Sigmoid colon (tissue), 7 donors: ENCODE measurements around the gene ZDHHC12. TPM values are rescaled to one million over a fixed set of nuclear protein-coding genes. Genes with fewer than 3 reads are reported as not detected.

Source experiments
- DNase-seq: peaks from one replicate; pipeline ENCODE4 v3.0.0-alpha.2; 2019
- H3K27ac ChIP-seq, 4 donors: fragments of 200-600 bp; sonication (generic); one replicate each; pipeline ENCODE4 v1.5.1; 2016 to 2019; ENCODE audit warnings: mild to moderate bottlenecking in 1 of 4
- H3K27me3 ChIP-seq, 3 donors: fragments of 200-600 bp; sonication (generic); one replicate each; pipeline ENCODE4 v1.5.1; 2019; ENCODE audit warnings: mild to moderate bottlenecking in 1 of 3
- H3K36me3 ChIP-seq, 4 donors: fragments of 200-600 bp; sonication (generic); one replicate each; pipeline ENCODE4 v1.5.1; 2016 to 2019
- H3K4me1 ChIP-seq, 4 donors: fragments of 200-600 bp; sonication (generic); one replicate each; pipeline ENCODE4 v1.5.1; 2017 to 2019
- H3K4me3 ChIP-seq, 4 donors: fragments of 200-600 bp; sonication (generic); one replicate each; pipeline ENCODE4 v1.5.1; 2017 to 2019; ENCODE audit warnings: mild to moderate bottlenecking in 2 of 4, moderate library complexity in 1 of 4
- H3K9me3 ChIP-seq, 4 donors: fragments of 200-600 bp in 3 of 4; sonication (generic) in 3 of 4; one replicate each; pipeline versions ENCODE4 v1.5.1 to v1.6.1; 2013 to 2019
- EP300 ChIP-seq, 4 donors: sonication (generic); formaldehyde crosslinking; IDR thresholded peaks; one replicate each; pipeline ENCODE4 v1.6.1; 2017; ENCODE audit warnings: antibody characterized with exemption in 4 of 4
- POLR2A ChIP-seq, 2 donors: fragments of 450-650 bp; IDR thresholded peaks; one replicate each; pipeline ENCODE4 v1.6.1; 2016; ENCODE audit warnings: antibody characterized with exemption in 2 of 2, mild to moderate bottlenecking in 2 of 2, moderate library complexity in 2 of 2
- POLR2AphosphoS5 ChIP-seq, 4 donors: sonication (generic); formaldehyde crosslinking; IDR thresholded peaks; one replicate each; pipeline ENCODE4 v1.6.1; 2017; ENCODE audit warnings: antibody characterized with exemption in 4 of 4
- WGBS, 2 donors: extraction: QIAGEN DNeasy Blood & Tissue Kit; methylation state at CpG; one replicate each; pipeline ENCODE4 v1.1.7; 2013; 5-methylcytosine and 5-hydroxymethylcytosine counted together
- intact Hi-C: fragments of 100-400 bp; cut with DNase I; formaldehyde crosslinking; loops from one replicate; pipeline ENCODE4 v1.15.1; 2023
- polyA plus RNA-seq, 3 donors: library from polyadenylated mRNA; stranded (reverse); fragments of 200-250 nt; gene quantifications; one replicate each; pipeline ENCODE4 v1.2.3, GENCODE V29; 2013
- total RNA-seq, 4 donors: library from RNA; depleted of rRNA; stranded (reverse); fragments of >200 nt; gene quantifications; one replicate each; pipeline ENCODE4 v1.1.0, GENCODE V29; 2016
- TF ChIP-seq, protein P1 (sequence below), 4 experiments: fragments of 450-650 bp in 3 of 4; fragments of 200-600 bp in 1 of 4; IDR thresholded peaks; one replicate each; pipeline ENCODE4 v1.5.1; 2016 to 2019; ENCODE audit warnings: antibody characterized with exemption in 4 of 4, mild to moderate bottlenecking in 3 of 4, moderate library complexity in 2 of 4
- donor health status: healthy with polysubstance abuse.
- donor health status: Bipolar disorder and iron deficiency.
- donor health status: healthy.

The ZDHHC12 gene, protein sequence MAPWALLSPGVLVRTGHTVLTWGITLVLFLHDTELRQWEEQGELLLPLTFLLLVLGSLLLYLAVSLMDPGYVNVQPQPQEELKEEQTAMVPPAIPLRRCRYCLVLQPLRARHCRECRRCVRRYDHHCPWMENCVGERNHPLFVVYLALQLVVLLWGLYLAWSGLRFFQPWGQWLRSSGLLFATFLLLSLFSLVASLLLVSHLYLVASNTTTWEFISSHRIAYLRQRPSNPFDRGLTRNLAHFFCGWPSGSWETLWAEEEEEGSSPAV
- total RNA-seq: 10 to 100 TPM; 13.3 to 46.2 (median 15.3) TPM
- polyA plus RNA-seq: 100 to 1,000 TPM in 1 of 3 donors, 10 to 100 TPM in 2; 72.6 to 123 (median 73.9) TPM

DNA sequence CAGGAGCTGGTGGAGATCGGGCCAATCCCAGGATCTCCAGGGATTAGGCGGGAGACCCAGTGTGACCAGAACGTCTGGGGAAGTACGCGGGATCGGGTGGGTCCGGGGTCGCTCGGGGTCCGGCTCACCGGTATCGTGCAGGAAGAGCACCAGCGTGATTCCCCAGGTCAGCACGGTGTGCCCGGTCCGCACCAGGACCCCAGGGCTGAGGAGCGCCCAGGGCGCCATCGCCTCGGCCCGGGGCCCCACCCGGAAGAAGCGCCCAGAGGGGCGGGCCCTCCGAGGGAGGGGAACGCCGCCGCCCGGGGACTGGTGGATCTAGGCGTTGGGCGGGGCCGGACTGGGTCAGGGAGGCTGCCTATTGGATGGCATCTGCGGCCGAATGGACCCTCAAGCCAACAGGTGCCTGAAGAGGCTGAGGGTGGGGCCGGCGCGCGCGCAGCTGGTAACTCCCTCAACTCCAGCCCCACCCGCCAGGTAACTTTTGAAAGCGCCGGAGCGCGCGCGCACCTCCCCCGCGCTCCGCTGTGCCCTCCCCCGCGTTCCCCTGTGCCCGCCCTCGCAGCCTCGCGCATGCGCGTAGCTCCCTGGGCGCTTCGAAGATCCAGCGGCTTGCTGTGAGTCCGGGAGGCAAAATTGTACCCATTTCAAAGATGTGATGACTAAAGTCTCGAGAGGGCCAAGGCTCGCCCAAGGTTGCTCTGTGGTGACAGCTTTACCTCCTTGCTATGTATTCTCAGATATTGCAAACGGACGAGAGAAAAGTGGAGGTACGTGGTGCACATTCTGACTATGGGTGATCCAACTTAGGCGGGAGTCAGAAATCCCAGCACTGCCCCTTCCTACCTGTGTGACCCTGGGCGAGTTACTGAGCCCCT lies at the start of gene ZDHHC12:
Gene ZDHHC12, minus strand, starts transcription at position 262 of the 878 bp plus-strand sequence. Its CDS starts 34 bp downstream, at position 228.
- DNase-seq: peak; percentile 98
- 1% methylated on average over 68 of the region's 68 CpGs for WGBS, 2 donors
- intact Hi-C loops: loop anchor here (2.0 kb wide), 1 partner anchor 47 kb away; the partner anchor contains the start of gene ZER1
- Histone ChIP-seq H3K4me1 (peaks cover 0 to 16% (median 10%) of the 10 kb centered on the region in 4 donors), H3K9me3 (no peaks in the 10 kb centered on the region), H3K4me3 (peak within 1 kb of the TSS; percentile 40 to 74 (median 64)), H3K27me3 (no peaks in the 10 kb centered on the region), H3K36me3 (peaks cover 0 to 6% (median 0%) of the 10 kb centered on the region in 4 donors), H3K27ac (peak within 1 kb of the TSS; percentile 77 to 86 (median 82))
- TF ChIP-seq POLR2AphosphoS5 (IDR thresholded peaks at IDR 0.05) (peak; percentile 58 to 93 (median 81)), EP300 (IDR thresholded peaks at IDR 0.05) (no peak), POLR2A (IDR thresholded peaks at IDR 0.05) (peak; percentile 37 to 92)
- TF ChIP-seq, protein P1, sequence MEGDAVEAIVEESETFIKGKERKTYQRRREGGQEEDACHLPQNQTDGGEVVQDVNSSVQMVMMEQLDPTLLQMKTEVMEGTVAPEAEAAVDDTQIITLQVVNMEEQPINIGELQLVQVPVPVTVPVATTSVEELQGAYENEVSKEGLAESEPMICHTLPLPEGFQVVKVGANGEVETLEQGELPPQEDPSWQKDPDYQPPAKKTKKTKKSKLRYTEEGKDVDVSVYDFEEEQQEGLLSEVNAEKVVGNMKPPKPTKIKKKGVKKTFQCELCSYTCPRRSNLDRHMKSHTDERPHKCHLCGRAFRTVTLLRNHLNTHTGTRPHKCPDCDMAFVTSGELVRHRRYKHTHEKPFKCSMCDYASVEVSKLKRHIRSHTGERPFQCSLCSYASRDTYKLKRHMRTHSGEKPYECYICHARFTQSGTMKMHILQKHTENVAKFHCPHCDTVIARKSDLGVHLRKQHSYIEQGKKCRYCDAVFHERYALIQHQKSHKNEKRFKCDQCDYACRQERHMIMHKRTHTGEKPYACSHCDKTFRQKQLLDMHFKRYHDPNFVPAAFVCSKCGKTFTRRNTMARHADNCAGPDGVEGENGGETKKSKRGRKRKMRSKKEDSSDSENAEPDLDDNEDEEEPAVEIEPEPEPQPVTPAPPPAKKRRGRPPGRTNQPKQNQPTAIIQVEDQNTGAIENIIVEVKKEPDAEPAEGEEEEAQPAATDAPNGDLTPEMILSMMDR (IDR thresholded peaks at IDR 0.05): no peak

GRCh38 chr9:128773049-128773448 lies 49.1 kb upstream of the ZDHHC12 start:
- DNase-seq: no peak
- 68 to 94% methylated on average over 5 of the region's 5 CpGs for WGBS, 2 donors
- H3K4me3 ChIP-seq: no peak overlapping the region
- TF ChIP-seq, protein P1 (IDR thresholded peaks at IDR 0.05): no peak
- TF ChIP-seq POLR2AphosphoS5 (IDR thresholded peaks at IDR 0.05): no peak
- no peak for TF ChIP-seq POLR2A (IDR thresholded peaks at IDR 0.05)
- TF ChIP-seq EP300 (IDR thresholded peaks at IDR 0.05): no peak
- peaks cover 0 to 1% (median 0%) of the 10 kb centered on the region in 4 donors for H3K36me3 ChIP-seq
- H3K9me3 ChIP-seq: no peaks in the 10 kb centered on the region
- peak overlapping the region in 1 of 4 donors; percentile 93 for H3K27ac ChIP-seq
- intact Hi-C loops: no loop called here
- no peaks in the 10 kb centered on the region for H3K27me3 ChIP-seq
- H3K4me1 ChIP-seq: peaks cover 0 to 31% (median 19%) of the 10 kb centered on the region in 4 donors

DNA sequence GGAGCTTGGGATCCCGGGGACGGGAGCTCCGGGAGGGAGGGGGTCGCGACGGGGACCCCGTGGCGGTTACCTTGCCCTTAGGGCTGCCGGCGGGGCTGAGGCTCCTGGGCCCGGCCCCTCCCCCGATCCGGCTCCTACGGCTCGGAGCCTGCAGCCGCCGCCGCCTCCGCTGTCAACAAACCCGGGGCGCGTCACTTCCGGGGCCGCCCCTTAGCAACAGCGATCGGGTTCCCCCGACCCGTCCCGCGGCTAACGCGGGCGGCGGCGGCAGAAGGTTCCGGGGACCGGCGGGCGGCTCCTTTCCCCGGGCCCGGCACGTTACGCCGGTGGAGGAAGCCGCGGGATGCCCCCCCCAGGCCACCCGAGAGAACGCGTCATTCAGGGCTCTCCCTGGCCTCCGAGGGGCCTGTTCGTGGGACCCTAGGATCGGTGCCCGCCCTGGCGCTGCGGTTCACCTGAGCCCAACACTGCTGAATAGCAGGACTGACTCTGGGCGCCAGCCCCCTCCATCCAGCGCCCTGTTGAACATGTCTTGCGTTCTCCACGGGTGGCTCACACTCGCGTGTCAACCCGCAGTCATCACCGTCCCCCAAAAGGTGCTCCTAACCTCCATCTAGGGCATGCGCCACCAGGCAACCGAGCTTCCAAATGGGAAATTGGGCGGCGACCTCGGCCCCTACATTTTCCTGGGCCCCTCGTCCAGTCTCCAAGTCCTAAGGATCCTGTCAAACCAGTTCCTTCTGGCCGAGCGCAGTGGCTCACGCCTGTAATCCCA lies 48.0 kb upstream of the ZDHHC12 start, which contains the start of gene ZER1:
Gene ZER1, minus strand, starts transcription at position 183 of the 775 bp plus-strand sequence. CDS start 16,362 bp downstream, outside the sequence.
- WGBS, 2 donors: 1% methylated on average over 72 of the region's 72 CpGs
- intact Hi-C loops: loop anchor here (1.0 to 2.0 kb wide), 2 partner anchors 15 to 47 kb away; partner anchors contain the start of genes TBC1D13 and ZDHHC12
- H3K4me1 ChIP-seq: peaks cover 0 to 31% (median 19%) of the 10 kb centered on the region in 4 donors

More for the DNA sequence above, 48.0 kb upstream of the ZDHHC12 start, which contains the start of gene ZER1:
- peak; percentile 96 for DNase-seq
- H3K9me3 ChIP-seq: no peaks in the 10 kb centered on the region
- no peaks in the 10 kb centered on the region for H3K27me3 ChIP-seq
- H3K36me3 ChIP-seq: peaks cover 0 to 7% (median 0%) of the 10 kb centered on the region in 4 donors
- peak within 1 kb of the TSS; percentile 83 to 96 (median 91) for H3K27ac ChIP-seq
- H3K4me3 ChIP-seq: peak within 1 kb of the TSS; percentile 95 to 99 (median 98)
- TF ChIP-seq, protein P1 (IDR thresholded peaks at IDR 0.05): no peak
- TF ChIP-seq POLR2AphosphoS5 (IDR thresholded peaks at IDR 0.05) (peak; percentile 76 to 92 (median 89)), POLR2A (IDR thresholded peaks at IDR 0.05) (peak; percentile 57 to 80), EP300 (IDR thresholded peaks at IDR 0.05) (peak in 2 of 4 donors; percentile 16 to 23)
